Skeletal muscle cell (primary cell): ENCODE results near the gene SIRPG.
"Not testable (repeated sequence)": the region's sequence is repeated elsewhere in the genome, so short reads cannot be mapped to it uniquely, and the experiment has no call there.

Experiments used
- DNase-seq: peaks from one replicate; pipeline ENCODE4 v3.0.0-alpha.2; 2010; ENCODE audit warnings: low read depth
- H3K4me3 ChIP-seq: 2 replicates; pipeline ENCODE4 v1.5.1; 2011; ENCODE audit warnings: low read depth, mild to moderate bottlenecking, control low read depth, low read length, moderate library complexity

The SIRPG gene

GRCh38 chr20:1638643-1639042 lies 18.9 kb downstream of the SIRPG start:
- DNase-seq, H3K4me3 ChIP-seq: not testable (repeated sequence)

- no peak for DNase-seq
- no peak overlapping the region for H3K4me3 ChIP-seq
Observed at GRCh38 chr20:1637755-1638154, 19.8 kb downstream of the SIRPG start.

DNA sequence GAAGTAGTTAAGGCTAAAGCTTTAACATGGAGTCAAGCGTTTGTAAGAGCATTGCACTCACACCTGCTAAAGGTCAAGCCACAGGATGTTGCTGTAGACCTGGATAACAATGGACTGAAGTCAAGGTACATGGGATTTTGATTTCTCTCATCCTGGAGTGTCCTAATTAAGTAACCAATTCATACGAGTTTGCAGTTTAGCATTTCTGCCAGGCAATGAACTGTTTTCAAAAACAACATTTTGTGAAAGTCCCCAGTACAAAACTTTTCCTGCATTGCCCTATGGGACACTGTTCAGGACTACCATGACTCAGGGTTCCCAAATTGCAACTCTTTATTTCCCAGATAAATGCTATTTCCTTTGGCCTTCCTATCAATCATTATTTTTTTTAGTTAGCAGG lies 20.4 kb downstream of the SIRPG start:
- no peak for DNase-seq

GRCh38 chr20:1636621-1637020 lies 21.0 kb downstream of the SIRPG start:
- no peak for DNase-seq
- H3K4me3 ChIP-seq, result no peak overlapping the region

More for the DNA sequence above, 20.4 kb downstream of the SIRPG start:
- H3K4me3 ChIP-seq, result no peak overlapping the region

- H3K4me3 ChIP-seq, result no peak overlapping the region
- no peak for DNase-seq
Observed at GRCh38 chr20:1635291-1635979, 22.1 kb downstream of the SIRPG start.

DNA sequence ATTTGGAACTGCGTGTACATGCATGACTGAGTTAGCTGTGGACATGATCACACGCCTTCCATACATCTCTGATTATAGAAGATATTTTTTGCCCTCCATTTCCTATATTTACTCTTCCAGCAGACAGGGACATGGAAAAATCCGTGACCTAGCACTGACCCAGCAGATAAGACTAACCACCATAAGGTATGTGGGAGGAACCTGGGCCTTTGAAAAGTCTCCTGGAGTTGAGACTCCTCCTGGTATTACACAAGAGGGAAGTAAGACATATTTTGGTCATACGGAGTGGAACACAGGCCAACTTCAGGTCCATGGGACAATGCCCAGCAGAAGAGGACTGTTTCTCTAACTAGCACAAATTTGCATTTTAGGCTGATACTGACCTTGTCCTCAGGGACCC lies 24.0 kb downstream of the SIRPG start:
- no peak overlapping the region for H3K4me3 ChIP-seq
- DNase-seq, result no peak

DNA sequence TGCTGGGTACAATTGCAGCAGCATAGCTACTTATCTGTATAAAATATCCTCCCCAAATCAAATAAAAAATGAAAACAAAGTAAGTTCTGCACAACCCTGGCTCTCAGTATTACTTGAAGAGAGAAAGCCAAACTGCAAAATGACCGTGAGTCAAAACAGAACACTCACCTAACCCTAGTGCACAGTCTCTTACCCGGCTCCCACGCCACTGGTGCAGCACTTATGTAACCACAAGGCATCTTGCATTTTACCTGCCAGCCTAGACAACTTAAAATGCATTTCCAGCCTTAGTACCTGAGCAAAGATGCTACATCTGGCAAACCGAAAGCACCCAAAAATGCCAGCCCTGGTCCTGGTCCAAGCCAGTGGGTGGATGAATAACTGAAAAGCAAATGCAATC lies 25.4 kb downstream of the SIRPG start:
- H3K4me3 ChIP-seq, result no peak overlapping the region
- no peak for DNase-seq

- no peak overlapping the region for H3K4me3 ChIP-seq
- no peak for DNase-seq
Observed at GRCh38 chr20:1631309-1632151, 26.0 kb downstream of the SIRPG start.

GRCh38 chr20:1630186-1630585 lies 27.4 kb downstream of the SIRPG start:
- DNase-seq, result no peak
- H3K4me3 ChIP-seq, result no peak overlapping the region

DNA sequence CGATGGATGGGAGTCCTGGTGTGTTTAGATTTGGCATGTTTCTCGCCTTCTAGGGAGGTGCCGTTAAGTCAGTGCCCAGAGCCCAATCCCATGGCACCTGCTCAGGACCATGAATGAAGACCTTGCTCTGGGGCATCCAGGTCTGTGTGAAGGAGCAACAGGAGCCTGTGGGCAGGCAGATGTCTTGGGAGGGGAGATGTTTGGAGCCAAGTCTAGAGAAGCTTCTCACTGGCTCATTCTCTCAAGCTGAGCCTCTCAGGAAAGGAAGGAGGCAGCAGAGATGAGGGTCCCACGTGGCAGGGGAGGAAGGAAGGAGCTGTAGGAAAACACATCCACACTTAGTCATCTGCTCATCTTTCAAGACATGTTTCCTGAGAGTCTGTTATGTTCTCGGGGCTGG lies 28.3 kb downstream of the SIRPG start:
- DNase-seq, result no peak
- no peak overlapping the region for H3K4me3 ChIP-seq

GRCh38 chr20:1628621-1629020 lies 29.0 kb downstream of the SIRPG start:
- no peak overlapping the region for H3K4me3 ChIP-seq
- no peak for DNase-seq

DNA sequence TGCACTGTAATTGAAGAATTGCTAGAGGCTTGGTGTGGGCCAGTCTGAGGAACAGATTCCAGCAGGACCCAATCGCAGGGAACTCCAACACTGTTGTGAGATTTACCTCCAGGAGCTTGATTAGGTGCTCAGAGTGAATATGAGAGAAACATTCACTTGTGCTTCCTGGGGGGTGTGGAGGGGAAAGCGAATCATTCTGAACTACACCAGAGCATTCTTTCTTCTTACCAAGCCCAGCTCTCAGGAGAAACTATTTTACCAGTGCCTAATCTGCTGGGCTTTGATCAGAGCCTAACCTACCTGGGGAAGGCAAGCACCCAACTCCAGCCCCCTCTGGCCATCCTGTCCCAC lies 30.4 kb downstream of the SIRPG start:
- no peak overlapping the region for H3K4me3 ChIP-seq
- no peak for DNase-seq

DNA sequence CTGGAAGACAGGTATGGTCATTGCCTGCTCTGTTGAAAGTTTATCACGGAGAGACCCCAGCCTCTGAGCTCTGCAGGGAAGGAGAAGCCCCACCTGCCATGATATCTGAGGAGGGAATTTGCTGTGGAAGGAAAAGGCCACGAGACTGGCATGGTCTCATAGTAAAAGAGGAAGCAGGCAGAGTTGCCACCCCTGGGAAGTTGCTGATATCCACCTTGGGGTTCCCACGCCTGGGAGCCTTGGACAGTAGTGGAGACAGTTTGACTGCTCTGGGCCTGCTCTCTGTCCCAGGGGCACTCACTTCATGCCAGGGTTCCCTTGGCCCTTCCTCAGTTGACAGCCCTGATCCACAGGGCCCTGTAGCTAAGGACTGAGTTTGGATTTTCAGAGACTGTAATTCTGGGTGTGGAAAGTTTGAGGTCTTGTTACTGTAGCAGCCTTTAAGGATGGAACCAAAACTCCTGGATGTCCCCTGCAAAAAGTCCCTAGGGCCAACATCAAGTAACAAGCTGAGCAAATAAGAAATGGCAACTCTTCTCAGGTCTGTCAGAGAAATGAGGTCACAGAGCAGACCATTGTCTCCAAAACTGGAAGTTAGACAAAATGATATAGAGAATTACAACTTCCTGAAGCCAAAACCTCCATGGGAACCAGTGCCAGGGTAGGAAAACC lies 30.9 kb downstream of the SIRPG start:
- no peak for DNase-seq
- no peak overlapping the region for H3K4me3 ChIP-seq

- no peak for DNase-seq
- H3K4me3 ChIP-seq, result no peak overlapping the region
Observed at GRCh38 chr20:1625083-1625690, 32.4 kb downstream of the SIRPG start.

DNA sequence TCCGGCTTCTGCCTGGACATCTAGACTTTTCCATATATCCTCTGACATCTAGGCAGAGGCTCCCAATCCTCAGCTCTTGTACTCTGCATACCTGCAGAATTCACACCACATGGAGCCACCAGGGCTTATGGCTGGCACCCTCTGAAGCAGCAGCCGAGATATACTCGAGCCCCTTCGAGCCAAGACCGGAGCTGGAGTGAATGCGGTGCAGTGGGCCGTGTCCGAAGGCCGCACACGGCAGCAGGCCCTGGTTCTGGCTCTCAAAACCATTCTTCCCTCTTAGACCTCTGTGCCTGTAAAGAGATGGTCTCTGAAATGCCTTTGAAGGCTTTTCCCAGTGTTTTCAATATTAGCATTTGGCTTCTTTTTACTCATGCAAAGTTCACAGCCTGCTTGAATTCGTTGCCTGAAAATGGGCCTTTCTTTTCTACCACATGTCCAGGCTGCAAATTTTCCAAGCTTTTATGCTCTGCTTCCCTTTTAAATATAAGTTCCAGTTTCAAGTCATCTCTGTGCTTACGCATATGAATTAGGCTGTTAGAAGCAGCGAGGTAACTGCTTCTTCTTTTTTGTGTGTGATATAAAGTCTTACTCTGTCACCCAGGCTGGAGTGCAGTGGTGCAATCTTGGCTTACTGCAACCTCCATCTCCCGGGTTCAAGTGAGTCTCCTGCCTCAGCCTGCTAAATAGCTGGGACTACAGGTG lies 33.9 kb downstream of the SIRPG start:
- no peak for DNase-seq
- H3K4me3 ChIP-seq, result no peak overlapping the region

DNA sequence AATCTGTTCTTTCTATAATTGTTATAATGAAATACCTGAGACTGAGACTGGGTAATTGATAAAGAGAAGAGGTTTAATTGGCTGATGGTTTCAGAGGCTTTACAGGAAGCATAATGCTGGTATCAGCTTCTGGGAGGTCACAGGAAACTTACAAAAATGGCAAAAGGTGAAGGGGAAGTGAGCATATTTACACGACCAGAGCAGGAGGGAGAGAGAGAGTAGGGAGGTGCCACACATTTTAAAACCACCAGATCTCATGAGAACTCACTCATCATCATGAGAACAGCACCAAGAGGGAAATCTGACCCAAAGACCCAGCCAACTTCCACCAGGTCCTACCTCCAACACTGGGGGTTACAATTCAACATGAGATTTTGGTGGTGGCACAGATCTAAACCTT lies 35.1 kb downstream of the SIRPG start:
- no peak overlapping the region for H3K4me3 ChIP-seq
- no peak for DNase-seq

- DNase-seq, result no peak
- H3K4me3 ChIP-seq, result no peak overlapping the region
Observed at GRCh38 chr20:1621316-1621715, 36.3 kb downstream of the SIRPG start.

- DNase-seq, result no peak
- no peak within 1 kb of the TSS for H3K4me3 ChIP-seq
Observed at GRCh38 chr20:1619861-1620444, 37.6 kb downstream of the SIRPG start, which contains the start of gene SIRPB1. Gene SIRPB1 (minus strand): TSS chr20:1620009. CDS start chr20:1619944, 65 bp downstream.

DNA sequence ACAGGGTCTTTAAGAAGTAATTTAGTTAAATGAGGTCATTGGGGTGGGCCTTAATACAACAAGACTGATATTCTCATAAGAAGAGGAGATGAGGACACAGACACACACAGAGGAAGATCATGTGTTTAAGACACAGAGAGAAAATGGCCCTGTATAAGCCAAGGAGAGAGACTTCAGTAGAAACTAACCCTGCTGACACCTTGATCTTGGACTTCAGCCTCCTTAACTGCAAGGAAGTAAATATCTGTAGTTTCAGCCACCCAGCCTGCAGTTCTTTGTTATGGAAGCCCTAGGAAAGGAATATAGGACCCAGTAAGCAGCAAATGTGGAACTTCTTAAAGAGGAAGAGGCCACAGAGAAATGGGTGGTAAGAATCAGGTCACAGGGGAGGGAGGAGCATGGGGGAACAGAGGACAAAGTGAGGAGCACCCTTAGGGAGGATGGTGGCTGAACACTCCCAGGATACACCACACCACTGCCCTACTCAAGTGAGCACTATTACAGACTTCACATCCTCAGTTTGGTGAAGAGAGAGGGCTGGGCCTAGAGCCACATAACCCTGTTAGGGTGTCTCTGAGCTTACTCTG lies 38.5 kb downstream of the SIRPG start:
- H3K4me3 ChIP-seq, result no peak overlapping the region
- DNase-seq, result no peak
